NCI-H2196 treated with DMSO at 0.1 percent for 48 hours (cell line): ENCODE measurements around the gene CRMP1.

Experiments
- DNase-seq: peaks from one replicate; lab custom pipeline; 2025; ENCODE audit not compliant: unreplicated experiment; lab: John Stamatoyannopoulos, UW

CRMP1 gene

GRCh38 chr4:5921101-5921980 is 28.5 kb upstream of the CRMP1 start:
- DNase-seq, result no peak

GRCh38 chr4:5919571-5919970 is 26.7 kb upstream of the CRMP1 start:
- no peak for DNase-seq

GRCh38 chr4:5919044-5919443 is 26.2 kb upstream of the CRMP1 start:
- no peak for DNase-seq

DNA sequence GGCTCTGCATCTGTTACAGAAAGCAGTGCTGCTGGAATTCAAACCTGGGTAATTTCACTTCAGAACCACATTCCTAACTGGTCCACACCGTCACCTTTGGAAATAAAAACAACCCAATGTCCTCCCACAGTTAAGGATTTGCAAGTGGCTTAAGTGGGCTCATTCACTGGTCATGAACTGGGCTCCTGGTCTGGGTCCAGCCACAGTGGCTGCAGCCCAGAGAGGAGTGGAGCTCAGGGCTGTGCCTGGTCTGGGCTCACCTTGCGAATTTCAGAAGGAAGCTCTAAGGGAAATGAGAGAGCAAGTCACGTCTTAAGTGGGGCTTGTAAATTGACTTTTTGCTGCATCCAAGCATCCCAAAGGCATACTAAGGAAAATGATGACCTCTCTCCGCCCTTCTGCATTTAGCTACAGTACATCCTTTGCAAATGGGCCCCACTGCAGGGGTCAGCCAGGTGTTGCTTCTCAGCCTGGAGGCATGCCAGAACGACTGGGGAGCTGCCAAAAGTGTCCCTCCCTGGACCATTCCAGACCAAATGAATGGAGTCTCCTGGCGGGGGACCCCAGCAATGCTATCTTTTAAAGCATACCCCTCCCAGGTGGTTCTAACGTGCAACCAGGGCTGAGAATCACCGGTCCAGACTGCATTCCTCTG is 25.6 kb upstream of the CRMP1 start:
- no peak for DNase-seq

DNA sequence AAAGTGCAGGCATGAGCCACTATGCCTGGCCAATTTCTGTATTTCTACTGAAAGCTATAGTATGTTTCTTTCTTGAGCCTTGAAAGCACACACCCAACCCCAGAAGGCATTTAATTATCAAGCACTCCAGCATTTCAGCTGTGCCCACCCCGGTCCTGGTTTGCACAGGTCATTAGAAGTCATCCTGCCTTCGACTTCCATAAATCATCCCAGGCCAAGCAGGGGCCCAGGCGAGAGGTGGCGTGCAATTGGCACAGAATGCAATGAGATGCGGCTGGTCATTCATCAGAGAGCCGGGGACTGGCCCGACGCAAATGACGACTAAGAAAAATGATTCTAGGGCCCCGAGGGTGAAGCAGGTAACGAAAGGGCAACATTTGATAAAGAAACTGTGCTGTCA is 24.8 kb upstream of the CRMP1 start:
- no peak for DNase-seq

DNA sequence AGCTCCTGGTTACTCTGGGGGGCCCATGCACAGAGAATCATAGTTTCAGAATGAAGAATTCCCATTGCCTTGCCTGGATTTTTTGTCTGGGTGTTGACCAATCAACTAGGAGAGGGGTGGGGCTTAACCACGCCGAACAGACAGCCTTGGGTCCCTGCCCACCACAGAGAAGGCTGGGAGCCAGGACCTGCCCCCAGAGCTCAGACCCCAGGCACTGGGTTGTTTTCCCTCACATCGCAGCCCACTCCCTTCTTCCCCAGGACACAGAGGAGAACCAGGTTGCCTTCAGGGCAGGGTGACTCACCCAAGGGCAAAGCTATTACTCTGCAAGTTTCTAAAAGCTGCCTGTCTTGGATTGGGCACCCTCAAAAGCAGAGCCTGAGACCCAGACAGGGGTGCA is 23.3 kb upstream of the CRMP1 start:
- DNase-seq, result no peak

DNA sequence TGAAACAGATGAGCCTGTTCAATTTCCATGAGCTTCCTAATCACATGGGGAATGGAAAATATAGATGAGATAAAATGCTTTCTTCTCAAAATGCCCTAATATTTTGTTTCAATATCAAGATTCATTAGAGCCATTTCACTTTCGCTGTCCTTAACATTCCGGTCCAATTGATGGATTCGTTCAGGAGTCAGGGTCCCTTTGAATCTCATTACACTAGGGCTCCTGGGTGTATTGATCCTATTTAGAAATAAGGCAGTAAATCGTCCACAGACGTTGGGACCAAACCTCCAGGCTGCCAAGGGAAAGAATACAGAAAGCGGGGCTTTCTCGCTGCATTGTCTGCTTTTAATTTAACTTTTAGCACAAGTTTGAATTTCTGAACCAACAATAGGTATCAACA is 20.6 kb upstream of the CRMP1 start:
- DNase-seq, result no peak

- no peak for DNase-seq
Measured at GRCh38 chr4:5912614-5913019, 19.7 kb upstream of the CRMP1 start.

- DNase-seq, result no peak
Measured at GRCh38 chr4:5908876-5909427, 16.1 kb upstream of the CRMP1 start.

- DNase-seq, result no peak
Measured at GRCh38 chr4:5906191-5906590, 13.3 kb upstream of the CRMP1 start.

GRCh38 chr4:5905714-5906113 is 12.8 kb upstream of the CRMP1 start:
- no peak for DNase-seq

GRCh38 chr4:5900844-5901243 is 8.0 kb upstream of the CRMP1 start:
- no peak for DNase-seq

DNA sequence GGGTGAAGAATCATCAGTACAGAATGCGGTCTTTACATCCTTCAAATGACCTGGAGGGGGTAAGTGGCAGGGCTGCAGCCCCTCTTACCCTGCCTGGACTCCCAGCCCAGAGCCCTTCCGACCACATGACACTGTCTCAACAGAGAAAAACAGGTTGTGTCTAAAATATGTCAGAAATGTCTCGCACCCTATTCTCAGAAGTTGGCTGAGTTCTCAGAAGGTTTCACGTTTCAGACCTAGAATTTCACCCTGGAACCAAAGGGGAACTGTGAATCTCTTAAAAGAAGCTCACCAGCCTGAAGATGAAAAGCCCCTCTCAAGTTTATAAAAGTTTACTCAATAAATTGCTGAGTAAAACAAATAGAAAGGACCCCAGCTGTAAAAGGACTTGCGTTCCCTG is 7.0 kb upstream of the CRMP1 start:
- no peak for DNase-seq

- no peak for DNase-seq
Measured at GRCh38 chr4:5899396-5899795, 6.5 kb upstream of the CRMP1 start.

GRCh38 chr4:5897674-5898073 is 4.8 kb upstream of the CRMP1 start:
- DNase-seq, result no peak

DNA sequence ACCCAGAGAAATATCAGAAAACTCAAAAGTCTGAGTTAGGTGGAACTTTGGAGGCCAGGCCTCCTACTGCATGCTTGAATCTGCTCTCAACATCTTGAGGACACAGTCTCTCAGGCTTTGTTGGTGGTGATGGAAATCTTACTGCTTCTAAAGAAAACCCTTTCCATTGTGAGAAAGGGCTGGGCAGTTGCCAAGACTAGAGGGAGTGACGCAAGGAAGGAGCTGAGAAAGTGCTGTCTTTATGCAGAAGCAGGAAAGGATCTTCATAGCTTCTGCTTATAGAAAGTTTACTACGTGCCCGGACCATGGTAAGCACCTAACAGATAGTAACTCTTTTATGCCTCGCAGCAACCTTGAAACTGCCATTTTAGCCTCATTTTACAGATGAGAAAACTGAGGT is 2.4 kb upstream of the CRMP1 start:
- no peak for DNase-seq

- no peak for DNase-seq
Measured at GRCh38 chr4:5894266-5894665, 1.4 kb upstream of the CRMP1 start.

DNA sequence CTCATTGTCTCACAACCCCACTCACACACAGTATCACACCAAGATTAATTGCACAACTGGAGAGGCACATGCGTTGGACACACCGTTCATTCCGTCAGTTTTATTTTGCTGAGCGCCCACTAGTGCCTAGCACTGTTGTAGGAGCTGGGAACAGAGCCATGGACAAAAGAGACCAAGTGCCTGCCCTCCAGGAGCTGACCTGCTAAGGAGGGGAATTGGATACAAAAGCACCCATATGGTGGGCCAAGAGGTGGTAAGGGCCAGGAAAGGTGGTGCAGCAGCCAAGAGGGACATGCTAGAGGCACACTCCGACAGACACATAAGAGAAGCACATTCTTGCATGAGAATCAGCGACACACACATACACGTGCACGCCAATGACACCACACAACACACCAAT is 705 bp upstream of the CRMP1 start:
- DNase-seq, result no peak

DNA sequence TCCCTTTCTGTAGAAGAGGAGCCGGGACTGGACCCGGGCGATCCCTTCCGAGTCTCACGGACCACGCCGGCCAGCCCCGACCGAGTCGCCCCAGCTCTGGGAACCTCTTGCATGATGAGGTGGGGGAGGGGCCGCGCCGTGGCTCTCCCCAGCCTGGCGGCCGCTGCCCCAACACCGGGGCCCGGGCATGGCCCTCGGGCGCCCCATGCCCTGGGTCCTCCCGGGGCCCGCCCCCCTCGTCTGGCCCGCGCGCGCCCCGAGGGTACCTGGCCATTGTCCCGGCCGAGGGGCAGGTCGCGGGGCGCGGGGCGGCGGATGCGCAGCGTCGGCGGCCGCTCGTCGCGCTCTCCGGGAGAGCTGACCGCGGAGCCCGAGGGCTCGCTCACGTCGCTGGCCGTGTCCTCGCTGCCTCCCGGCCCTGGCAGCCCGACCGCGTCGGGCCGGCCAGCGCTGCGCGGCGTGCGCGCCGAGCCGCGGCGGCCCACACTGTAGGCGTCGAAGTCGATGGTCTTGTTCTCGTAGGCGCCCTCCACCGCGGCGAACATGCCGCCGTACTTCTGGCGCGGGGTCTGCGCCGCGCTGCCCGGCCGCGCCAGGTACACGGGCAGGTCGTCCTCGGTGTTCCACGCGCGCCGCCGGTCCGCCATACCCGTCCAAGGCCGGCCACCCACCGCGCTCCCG is 423 bp downstream of the CRMP1 start:
- no peak for DNase-seq

- no peak for DNase-seq
Measured at GRCh38 chr4:5891563-5892322, 1.1 kb downstream of the CRMP1 start.
